ENCODE data around the gene BARHL2.

DNA sequence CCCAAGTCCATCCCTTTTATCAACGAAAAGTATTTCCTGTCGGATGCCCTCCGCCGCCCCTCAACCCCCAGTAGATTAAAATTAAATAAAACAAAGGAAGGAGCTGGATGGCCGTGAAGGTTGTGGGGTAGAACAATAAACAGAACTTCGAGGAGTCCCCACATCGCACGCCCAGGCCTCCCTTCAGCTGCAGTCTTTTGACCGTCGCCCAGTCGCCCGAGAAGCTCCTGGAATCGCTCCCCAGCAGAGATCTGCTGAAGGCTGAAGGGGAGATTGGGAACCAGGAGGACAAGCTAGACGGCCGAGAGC, 905 bp downstream of the BARHL2 start:
- TF ChIP-seq CTCF (IDR thresholded peaks at IDR 0.05), result no peak
- no peak for TF ChIP-seq POLR2AphosphoS5 (IDR thresholded peaks at IDR 0.05)
